Body of pancreas (tissue), 4 donors: ENCODE results near the gene SPOCK2.

Source experiments
- POLR2A ChIP-seq, 3 donors: fragments of 450-650 bp; IDR thresholded peaks; one replicate each; pipeline ENCODE4 v1.6.1; 2016; ENCODE audit warnings: antibody characterized with exemption in 3 of 3, mild to moderate bottlenecking in 2 of 3
- TF ChIP-seq, protein P1 (sequence below), 7 experiments: fragments of 450-650 bp in 4 of 7; fragments of 200-600 bp in 3 of 7; sonication (generic) in 3 of 7; IDR thresholded peaks; one replicate each; pipeline ENCODE4 v1.5.1; 2016 to 2019; ENCODE audit warnings: antibody characterized with exemption in 7 of 7

DNA sequence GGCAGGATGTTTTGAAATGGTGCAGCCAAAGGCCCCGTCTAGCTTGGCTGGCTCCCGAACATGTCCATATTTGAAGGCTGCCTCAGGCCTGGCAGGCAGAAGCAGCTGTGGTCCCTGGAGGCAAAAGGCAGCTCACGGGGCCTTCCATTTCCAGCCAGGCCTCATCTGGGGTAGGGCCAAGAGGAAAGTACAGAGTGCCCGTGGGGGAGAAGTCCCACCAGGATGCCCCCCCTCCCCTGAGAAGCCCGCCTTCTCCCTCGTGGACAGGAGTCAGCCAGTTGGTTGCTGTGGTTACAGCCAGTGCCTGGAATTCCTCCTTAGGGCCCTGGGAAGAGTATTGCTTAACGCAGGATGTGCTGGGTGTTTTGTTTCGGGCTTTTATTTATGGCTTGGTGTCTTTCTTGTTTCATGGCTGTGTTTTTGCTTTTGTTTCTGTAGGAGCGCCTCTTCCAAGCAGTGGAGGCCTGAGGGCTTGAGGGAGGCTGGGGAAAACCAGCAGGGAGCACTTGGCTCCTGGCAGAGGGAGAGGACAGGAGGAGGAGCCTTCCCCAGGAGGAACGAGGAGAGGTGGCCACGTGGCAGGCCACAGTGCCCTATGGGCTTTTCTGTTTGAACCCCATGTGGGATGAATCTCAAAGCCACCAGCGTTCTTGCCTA is 78.8 kb downstream of the SPOCK2 start:
- TF ChIP-seq, protein P1, sequence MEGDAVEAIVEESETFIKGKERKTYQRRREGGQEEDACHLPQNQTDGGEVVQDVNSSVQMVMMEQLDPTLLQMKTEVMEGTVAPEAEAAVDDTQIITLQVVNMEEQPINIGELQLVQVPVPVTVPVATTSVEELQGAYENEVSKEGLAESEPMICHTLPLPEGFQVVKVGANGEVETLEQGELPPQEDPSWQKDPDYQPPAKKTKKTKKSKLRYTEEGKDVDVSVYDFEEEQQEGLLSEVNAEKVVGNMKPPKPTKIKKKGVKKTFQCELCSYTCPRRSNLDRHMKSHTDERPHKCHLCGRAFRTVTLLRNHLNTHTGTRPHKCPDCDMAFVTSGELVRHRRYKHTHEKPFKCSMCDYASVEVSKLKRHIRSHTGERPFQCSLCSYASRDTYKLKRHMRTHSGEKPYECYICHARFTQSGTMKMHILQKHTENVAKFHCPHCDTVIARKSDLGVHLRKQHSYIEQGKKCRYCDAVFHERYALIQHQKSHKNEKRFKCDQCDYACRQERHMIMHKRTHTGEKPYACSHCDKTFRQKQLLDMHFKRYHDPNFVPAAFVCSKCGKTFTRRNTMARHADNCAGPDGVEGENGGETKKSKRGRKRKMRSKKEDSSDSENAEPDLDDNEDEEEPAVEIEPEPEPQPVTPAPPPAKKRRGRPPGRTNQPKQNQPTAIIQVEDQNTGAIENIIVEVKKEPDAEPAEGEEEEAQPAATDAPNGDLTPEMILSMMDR (IDR thresholded peaks at IDR 0.05) = no peak
- no peak for TF ChIP-seq POLR2A (IDR thresholded peaks at IDR 0.05)
